GM19193 (cell line): Measurements from ENCODE around the gene GTF3C2.

Experiments used
- POLR2A ChIP-seq: IDR thresholded peaks from 4 replicates; pipeline ENCODE4 v1.6.1; 2011; ENCODE audit not compliant: insufficient read depth, insufficient read length; ENCODE audit errors: extremely low read depth

Gene GTF3C2

DNA sequence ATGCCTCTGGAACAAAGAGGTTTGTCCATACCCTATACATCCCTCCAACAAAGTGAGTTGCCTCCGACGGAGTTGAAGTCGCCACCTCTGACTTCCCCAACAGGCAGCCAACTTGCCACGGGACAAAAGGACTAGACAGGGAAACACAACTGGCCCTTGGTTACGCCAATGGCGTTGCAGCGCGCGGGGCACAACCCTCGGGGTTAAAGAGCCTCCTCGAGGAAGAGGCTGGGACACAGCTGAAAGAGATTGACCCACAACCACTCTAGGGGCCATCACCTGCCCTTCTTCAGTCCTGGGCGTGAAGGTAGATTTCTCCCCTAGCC, 545 bp downstream of the GTF3C2 start:
- TF ChIP-seq POLR2A = no peak

GRCh38 chr2:27354597-27354927, 2.0 kb downstream of the GTF3C2 start:
- no peak for TF ChIP-seq POLR2A

DNA sequence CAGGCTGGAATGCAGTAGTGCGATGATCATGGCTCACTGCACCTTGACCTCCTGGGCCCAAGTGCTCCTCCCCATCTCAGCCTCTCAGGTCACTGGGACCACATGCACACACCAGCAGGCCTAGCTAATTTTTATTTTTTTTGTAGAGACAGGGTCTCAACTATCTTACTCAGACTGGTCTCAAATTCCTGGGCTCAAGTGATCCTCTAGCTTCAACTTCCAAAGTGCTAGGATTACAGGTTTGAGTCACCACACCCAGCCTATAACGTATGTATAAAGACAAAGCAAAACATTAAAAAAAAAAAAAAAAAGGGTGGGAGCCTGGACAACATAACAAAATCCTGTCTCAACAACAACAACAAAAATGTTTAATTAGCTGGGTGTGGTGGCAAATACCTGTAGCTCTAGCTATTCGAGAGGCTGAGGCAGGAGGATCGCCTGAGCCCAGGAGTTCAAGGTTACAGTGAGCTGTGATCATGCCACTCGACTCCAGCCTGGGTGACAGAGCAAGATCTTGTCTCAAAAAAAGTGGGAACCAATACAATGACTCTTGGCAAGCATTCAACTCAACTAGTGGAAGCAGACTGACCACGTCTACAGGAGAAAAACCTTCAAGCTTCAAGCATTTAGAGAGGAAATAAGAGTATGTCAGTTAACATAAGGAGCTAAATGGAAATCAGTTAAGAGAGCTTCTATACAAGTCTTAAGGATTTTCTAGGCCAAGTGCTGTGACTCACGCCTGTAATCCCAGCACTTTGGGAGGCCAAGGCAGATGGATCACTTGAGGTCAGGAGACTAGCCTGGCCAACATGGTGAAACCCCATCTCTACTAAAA, 2.6 kb downstream of the GTF3C2 start:
- TF ChIP-seq POLR2A = no peak

- no peak for TF ChIP-seq POLR2A
Observed at GRCh38 chr2:27351802-27352598, 4.6 kb downstream of the GTF3C2 start.

- no peak for TF ChIP-seq POLR2A
Observed at GRCh38 chr2:27350106-27350693, 6.4 kb downstream of the GTF3C2 start.

DNA sequence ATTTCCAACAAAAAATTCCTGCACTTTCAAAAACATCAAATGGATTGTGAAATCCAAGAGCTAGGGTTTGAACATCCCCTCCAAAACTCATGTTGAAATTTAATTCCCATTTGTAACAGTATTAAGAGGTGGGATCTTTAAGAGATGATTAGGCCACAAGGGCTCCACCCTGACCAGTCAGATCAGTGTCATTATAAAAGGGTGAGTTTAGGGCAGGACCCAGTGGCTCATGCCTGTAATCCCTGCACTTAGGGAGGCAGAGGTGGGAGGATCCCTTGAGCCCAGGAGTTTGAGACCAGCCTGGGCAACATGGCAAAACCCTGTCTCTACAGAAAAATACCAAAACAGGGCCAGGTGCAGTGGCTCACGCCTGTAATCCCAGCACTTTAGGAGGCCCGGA, 8.9 kb downstream of the GTF3C2 start:
- no peak for TF ChIP-seq POLR2A

- no peak for TF ChIP-seq POLR2A
Observed at GRCh38 chr2:27336173-27336572, 20.4 kb downstream of the GTF3C2 start.

DNA sequence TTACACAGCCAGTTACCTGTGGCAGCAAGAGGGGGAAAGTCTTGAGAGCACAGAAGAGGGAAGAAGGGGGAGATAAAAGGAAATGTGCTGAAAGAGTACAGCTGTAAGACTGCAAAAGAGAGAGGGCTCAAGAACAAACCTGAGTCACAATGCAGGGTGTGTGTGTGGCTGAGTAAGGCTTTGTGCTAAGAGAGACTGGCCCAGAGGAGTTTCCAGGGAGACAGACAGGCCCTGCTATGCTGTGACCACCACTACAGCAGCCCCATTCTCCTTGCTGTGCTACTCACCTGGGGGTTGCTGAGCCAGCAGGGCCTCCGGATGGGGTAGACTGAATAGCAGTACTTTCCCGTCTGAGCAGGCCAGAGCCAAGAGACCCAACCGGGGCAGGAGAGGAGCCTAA, 21.3 kb downstream of the GTF3C2 start:
- no peak for TF ChIP-seq POLR2A

GRCh38 chr2:27324720-27325119, 31.8 kb downstream of the GTF3C2 start:
- no peak for TF ChIP-seq POLR2A

- no peak for TF ChIP-seq POLR2A
Observed at GRCh38 chr2:27323596-27324285, 32.8 kb downstream of the GTF3C2 start.

- peak; percentile 92 for TF ChIP-seq POLR2A
Observed at GRCh38 chr2:27322766-27323595, 33.6 kb downstream of the GTF3C2 start, which contains the start of gene MPV17. Gene MPV17 (minus strand): TSS chr2:27323097. CDS start chr2:27322517, 580 bp downstream.

GRCh38 chr2:27322301-27322765, 34.2 kb downstream of the GTF3C2 start:
- no peak for TF ChIP-seq POLR2A

GRCh38 chr2:27320958-27321543, 35.5 kb downstream of the GTF3C2 start:
- TF ChIP-seq POLR2A = no peak
